GM12878 (cell line): ENCODE measurements around the gene ABCG1. TPM values are rescaled to one million over a fixed set of nuclear protein-coding genes. Genes with fewer than 3 reads are reported as not detected.

Experiments used
- ATAC-seq: fragments of 200-7000 bp; cut with Tn5 transposase; 3 replicates; pipeline ENCODE4 v1.9.1; 2020; ENCODE audit warnings: mild to moderate bottlenecking, moderate library complexity
- BruUV-seq: library from RNA; stranded (reverse); fragments of 400-500 nt; replicated peaks from 2 replicates; lab custom pipeline; 2021; lab: Mats Ljungman, UMichigan
- CTCF ChIA-PET: fragments of 300-600 bp; sonication (Branson Sonifier 250); formaldehyde crosslinking; extraction: SDS; loops from one replicate; lab custom pipeline; 2021; ENCODE audit warnings: inconsistent platforms; lab: Yijun Ruan, JAX
- POLR2A ChIA-PET: fragments of 350-600 bp; formaldehyde crosslinking; extraction: SDS; loops from one replicate; lab custom pipeline; 2021; ENCODE audit warnings: inconsistent platforms; lab: Charles Lee
- RAD21 ChIA-PET: fragments of 300-600 bp; sonication (Branson Sonifier 250); formaldehyde crosslinking; loops from one replicate; lab custom pipeline; 2023; ENCODE audit warnings: antibody characterized with exemption; ENCODE audit not compliant: unreplicated experiment; lab: Charles Lee
- SMC1A ChIA-PET: fragments of 300-600 bp; sonication (Branson Sonifier 250); formaldehyde crosslinking; loops from one replicate; lab custom pipeline; 2023; ENCODE audit not compliant: unreplicated experiment, uncharacterized antibody; lab: Charles Lee
- DNase-seq: peaks from one replicate; pipeline ENCODE4 v3.0.0-alpha.2; 2011; ENCODE audit warnings: low read depth, low spot score
- FAIRE-seq: peaks from 3 replicates; lab custom pipeline; 2011; peaks lifted over from hg19 to GRCh38; lab: Jason Lieb, UNC
- H2AFZ ChIP-seq: 2 replicates; pipeline ENCODE4 v1.6.0; 2011; ENCODE audit warnings: low read depth, low read length, control low read depth; ENCODE audit not compliant: control insufficient read depth
- H3K27ac ChIP-seq: 2 replicates; pipeline ENCODE4 v1.5.1; 2011; ENCODE audit warnings: control low read depth; ENCODE audit not compliant: control insufficient read depth, insufficient read depth
- H3K27me3 ChIP-seq, 2 experiments: replicated peaks in 1 of 2; 2 replicates each; pipeline versions ENCODE4 v1.6.0 to v1.6.1; 2011; ENCODE audit warnings: low read length in 1 of 2; ENCODE audit not compliant: control insufficient read depth in 2 of 2, insufficient read depth in 2 of 2
- H3K36me3 ChIP-seq, 2 experiments: 2 replicates each; pipeline ENCODE4 v1.5.1; 2011; ENCODE audit warnings: low read length in 1 of 2; ENCODE audit not compliant: control insufficient read depth in 2 of 2, insufficient read depth in 2 of 2
- H3K4me1 ChIP-seq: 2 replicates; pipeline ENCODE4 v1.6.1; 2011; ENCODE audit warnings: mild to moderate bottlenecking, low read length, moderate library complexity, mixed read lengths; ENCODE audit not compliant: control insufficient read depth, insufficient read depth
- H3K4me2 ChIP-seq: 2 replicates; pipeline ENCODE4 v1.6.0; 2011; ENCODE audit warnings: control low read depth; ENCODE audit not compliant: control insufficient read depth, insufficient read depth
- H3K4me3 ChIP-seq: fragments of 200-600 bp; sonication (generic); 2 replicates; pipeline ENCODE4 v1.5.1; 2016
- H3K79me2 ChIP-seq: 2 replicates; pipeline ENCODE4 v1.6.0; 2011; ENCODE audit warnings: low read length; ENCODE audit not compliant: control insufficient read depth, insufficient read depth
- H3K9ac ChIP-seq: 2 replicates; pipeline ENCODE4 v1.8.0; 2011; ENCODE audit warnings: low read length, control low read depth, mixed read lengths; ENCODE audit not compliant: control insufficient read depth, insufficient read depth
- H3K9me3 ChIP-seq: replicated peaks from 3 replicates; pipeline ENCODE4 v1.5.1; 2011; ENCODE audit warnings: mild to moderate bottlenecking, low read length; ENCODE audit not compliant: control insufficient read depth, insufficient read depth
- H4K20me1 ChIP-seq: 2 replicates; pipeline ENCODE4 v1.6.0; 2011; ENCODE audit not compliant: control insufficient read depth, insufficient read depth
- E2F8 ChIP-seq: fragments of 450-650 bp; IDR thresholded peaks from 2 replicates; pipeline ENCODE4 v1.6.1; 2018; ENCODE audit warnings: mild to moderate bottlenecking, low read depth, moderate library complexity; ENCODE audit not compliant: partially characterized antibody
- EED ChIP-seq: sonication (generic); IDR thresholded peaks from 2 replicates; pipeline ENCODE4 v1.6.1; 2016; ENCODE audit warnings: antibody characterized with exemption, low read depth
- MTA2 ChIP-seq: fragments of 450-650 bp; IDR thresholded peaks from 2 replicates; pipeline ENCODE4 v1.6.1; 2016; ENCODE audit warnings: low read depth, mild to moderate bottlenecking, moderate library complexity
- RFX5 ChIP-seq: IDR thresholded peaks from 2 replicates; pipeline ENCODE4 v1.6.1; 2011; ENCODE audit warnings: low read depth, low read length, improper control_type of control experiment
- RUNX3 ChIP-seq: IDR thresholded peaks from 2 replicates; pipeline ENCODE4 v1.6.1; 2012; ENCODE audit warnings: low read length, inconsistent platforms
- SREBF2 ChIP-seq: IDR thresholded peaks from 2 replicates; pipeline ENCODE4 v1.6.1; 2012; ENCODE audit warnings: mild to moderate bottlenecking, low read length
- ZBTB40 ChIP-seq: fragments of 450-650 bp; IDR thresholded peaks from 2 replicates; pipeline ENCODE4 v1.6.1; 2016; ENCODE audit warnings: mild to moderate bottlenecking, moderate library complexity, borderline replicate concordance
- in situ Hi-C: fragments of 300-500 bp; cut with MboI; formaldehyde crosslinking; loops from 9 replicates; pipeline ENCODE4 v1.14.3; 2018; ENCODE audit warnings: mixed read lengths
- intact Hi-C: fragments of 100-400 bp; cut with micrococcal nuclease; formaldehyde crosslinking; loops from one replicate; pipeline ENCODE4 v1.14.2; 2022; ENCODE audit not compliant: unreplicated experiment
- polyA plus RNA-seq, 11 experiments: library from polyadenylated mRNA; depleted of rRNA in 4 of 11; unstranded in 6 of 11; stranded (reverse) in 5 of 11; fragments of >200 nt; fragmentation: Nextera tagmentation in 4 of 11; fragmentation: Illumina TruSeq in 1 of 11; extraction: Ambion mirVana in 4 of 11; extraction: Trizol in 1 of 11; gene quantifications; 1 replicate in 1 of 11; 2 replicates in 10 of 11; pipeline versions ENCODE4 v1.2.1 to v1.2.3, GENCODE V29; 2011 to 2016; ENCODE audit warnings: inconsistent platforms in 2 of 11, missing spikeins in 2 of 11, low read depth in 1 of 11
- total RNA-seq, 4 experiments: library from RNA; depleted of rRNA in 3 of 4; stranded (reverse); fragments of >200 nt in 3 of 4; fragmentation: Illumina TruSeq in 1 of 4; extraction: Trizol in 1 of 4; gene quantifications; 2 replicates each; pipeline versions ENCODE4 v1.2.1 to v1.2.3, GENCODE V29; 2013 to 2021

The ABCG1 gene
- total and polyA plus RNA-seq, 10 of the 15 experiments (the other 5 are each of a cell fraction or from before 2014, with no cell fraction given): 0.59 to 19.3 (median 5.7) TPM

- Histone ChIP-seq H4K20me1 (no peaks in the 10 kb centered on the region), H3K9me3 (no peaks in the 10 kb centered on the region; the same call in 2 of the 3 replicates), H3K9ac (no peak overlapping the region), H3K4me1 (peaks cover 3% of the 10 kb centered on the region; the same call in 1 of the 2 replicates), H3K36me3 (no peaks in the 10 kb centered on the region), H2AFZ (no peak overlapping the region)
- intact Hi-C loops: loop anchor here (5.0 kb wide), 1 partner anchor 44 kb away; no protein-coding TSS in a partner anchor
- ATAC-seq: no peak
- RAD21 ChIA-PET: interaction anchor here (0.9 to 2.7 kb wide), 4 partner anchors 17 to 207 kb away, joined by 3 to 8 read pairs (median 7); partner anchors contain the start of gene TFF3
- TF ChIP-seq ZBTB40 (no peak), EED (no peak), RFX5 (no peak), RUNX3 (no peak), E2F8 (no peak), SREBF2 (no peak), MTA2 (no peak)
- TF ChIP-seq, all 136 proteins: peak for 0
- no TSS peak for BruUV-seq
- in situ Hi-C loops: no loop called here
- FAIRE-seq (no peak), DNase-seq (no peak)
- CTCF ChIA-PET: interaction anchor here (0.9 to 2.5 kb wide), 4 partner anchors 12 to 119 kb away, joined by 3 to 22 read pairs (median 3); no protein-coding TSS in a partner anchor
- H3K4me3 ChIP-seq: no peak overlapping the region
- H3K27ac ChIP-seq: no peak overlapping the region
- SMC1A ChIA-PET: interaction anchor here (1.1 to 1.7 kb wide), 2 partner anchors 12 to 46 kb away, joined by 3 to 5 read pairs; no protein-coding TSS in a partner anchor
- H3K4me2 ChIP-seq: no peak overlapping the region
- POLR2A ChIA-PET: no interaction called here
- H3K79me2 ChIP-seq: no peaks in the 10 kb centered on the region
- H3K27me3 ChIP-seq: no peaks in the 10 kb centered on the region
These were observed 112.7 kb downstream of the ABCG1 start for GRCh38 chr21:42331660-42332059.
